22Rv1 (cell line): ENCODE data around the gene KRT17.

Experiments used
- CTCF ChIP-seq: fragments of 450-650 bp; IDR thresholded peaks from 2 replicates; pipeline ENCODE4 v1.5.1; 2017; ENCODE audit warnings: mild to moderate bottlenecking
- ZFX ChIP-seq: fragments of 450-650 bp; IDR thresholded peaks from 2 replicates; pipeline ENCODE4 v1.6.1; 2017; ENCODE audit warnings: antibody characterized with exemption, borderline replicate concordance

- TF ChIP-seq CTCF (no peak), ZFX (no peak)
Measured at GRCh38 chr17:41600318-41600717, 24.1 kb downstream of the KRT17 start.
